Cardiac muscle cell (in vitro differentiated cells and primary cell): Measurements from ENCODE around the gene KIFC1. TPM values are rescaled to one million over a fixed set of nuclear protein-coding genes. Genes with fewer than 3 reads are reported as not detected.
A peak's percentile ranks its signal among the peaks of the same experiment; 100 is the strongest.
"Not testable (repeated sequence)": the region's sequence is repeated elsewhere in the genome, so short reads cannot be mapped to it uniquely, and the experiment has no call there.

ENCODE experiments used
- DNase-seq, 2 donors: peaks; one replicate each; pipeline versions ENCODE4 v3.0.0 to v3.0.0-alpha.2; 2010 to 2017; ENCODE audit warnings: low read depth in 1 of 2, low spot score in 1 of 2
- H3K27ac ChIP-seq: fragments of 200-600 bp; sonication (generic); 2 replicates; pipeline ENCODE4 v1.5.1; 2016
- H3K27me3 ChIP-seq: fragments of 200-600 bp; sonication (generic); 2 replicates; pipeline ENCODE4 v1.6.0; 2016; ENCODE audit warnings: control low read depth
- H3K36me3 ChIP-seq: fragments of 200-600 bp; sonication (generic); 2 replicates; pipeline ENCODE4 v1.5.1; 2016; ENCODE audit warnings: control low read depth
- H3K4me1 ChIP-seq: fragments of 200-600 bp; sonication (generic); 2 replicates; pipeline ENCODE4 v1.8.1; 2017; ENCODE audit warnings: low read depth, mild to moderate bottlenecking, mixed run types
- H3K4me3 ChIP-seq: fragments of 200-600 bp; sonication (generic); 2 replicates; pipeline ENCODE4 v1.5.1; 2016; ENCODE audit warnings: mild to moderate bottlenecking
- H3K9me3 ChIP-seq: fragments of 200-600 bp; sonication (generic); 2 replicates; pipeline ENCODE4 v1.5.1; 2017; ENCODE audit warnings: low read depth, mild to moderate bottlenecking, control low read depth
- polyA plus RNA-seq: library from polyadenylated mRNA; unstranded; fragments of >200 nt; fragmentation: Nextera tagmentation; extraction: Ambion mirVana; gene quantifications from 2 replicates; pipeline ENCODE4 v1.2.1, GENCODE V29; 2016
- total RNA-seq: library from RNA; depleted of rRNA; stranded (reverse); fragments of >200 nt; gene quantifications from 2 replicates; pipeline ENCODE4 v1.2.3, GENCODE V29; 2016
- TF ChIP-seq, protein P1 (sequence below): IDR thresholded peaks from 2 replicates; pipeline ENCODE4 v1.5.1; 2012; ENCODE audit warnings: low read depth, mild to moderate bottlenecking, low read length

The KIFC1 gene
- total and polyA plus RNA-seq, 2 experiments from 2014 or later, result 9.4 to 69.2 TPM

DNA sequence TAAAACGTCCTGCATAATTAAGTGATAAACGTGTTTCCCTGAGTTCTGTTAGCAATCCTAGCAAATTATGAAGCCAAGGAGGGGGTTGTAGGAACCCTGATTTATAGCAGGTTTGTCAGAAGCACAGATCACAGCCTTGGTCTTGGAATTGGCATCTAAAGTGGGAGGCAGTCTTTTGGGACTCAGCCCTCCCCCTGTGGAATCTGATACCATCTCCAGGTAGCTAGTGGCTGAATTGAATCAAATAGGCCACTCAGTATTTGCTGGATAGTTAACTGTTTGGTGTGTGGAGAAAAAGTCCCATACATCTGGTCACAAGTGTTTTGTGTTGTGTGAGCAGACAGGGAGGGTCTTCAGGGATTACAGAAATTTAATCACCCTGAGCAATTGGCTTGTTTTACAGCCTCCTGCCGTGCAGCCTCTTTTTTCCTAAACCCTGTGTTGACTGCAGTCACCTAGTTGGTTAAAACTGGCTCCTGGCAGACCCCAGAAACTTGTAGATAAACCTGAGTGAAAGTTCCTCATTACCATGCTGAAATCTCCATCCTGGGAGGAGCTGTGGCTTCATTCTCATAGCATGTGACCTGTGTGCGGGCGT is 19.0 kb upstream of the KIFC1 start:
- H3K4me1 ChIP-seq, result peaks cover 15% of the 10 kb centered on the region
- DNase-seq, result no peak
- no peaks in the 10 kb centered on the region for H3K27me3 ChIP-seq
- TF ChIP-seq, protein P1, sequence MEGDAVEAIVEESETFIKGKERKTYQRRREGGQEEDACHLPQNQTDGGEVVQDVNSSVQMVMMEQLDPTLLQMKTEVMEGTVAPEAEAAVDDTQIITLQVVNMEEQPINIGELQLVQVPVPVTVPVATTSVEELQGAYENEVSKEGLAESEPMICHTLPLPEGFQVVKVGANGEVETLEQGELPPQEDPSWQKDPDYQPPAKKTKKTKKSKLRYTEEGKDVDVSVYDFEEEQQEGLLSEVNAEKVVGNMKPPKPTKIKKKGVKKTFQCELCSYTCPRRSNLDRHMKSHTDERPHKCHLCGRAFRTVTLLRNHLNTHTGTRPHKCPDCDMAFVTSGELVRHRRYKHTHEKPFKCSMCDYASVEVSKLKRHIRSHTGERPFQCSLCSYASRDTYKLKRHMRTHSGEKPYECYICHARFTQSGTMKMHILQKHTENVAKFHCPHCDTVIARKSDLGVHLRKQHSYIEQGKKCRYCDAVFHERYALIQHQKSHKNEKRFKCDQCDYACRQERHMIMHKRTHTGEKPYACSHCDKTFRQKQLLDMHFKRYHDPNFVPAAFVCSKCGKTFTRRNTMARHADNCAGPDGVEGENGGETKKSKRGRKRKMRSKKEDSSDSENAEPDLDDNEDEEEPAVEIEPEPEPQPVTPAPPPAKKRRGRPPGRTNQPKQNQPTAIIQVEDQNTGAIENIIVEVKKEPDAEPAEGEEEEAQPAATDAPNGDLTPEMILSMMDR, result no peak
- no peaks in the 10 kb centered on the region for H3K36me3 ChIP-seq
- H3K27ac ChIP-seq, result peak overlapping the region; percentile 76
- no peaks in the 10 kb centered on the region for H3K9me3 ChIP-seq
- no peak overlapping the region for H3K4me3 ChIP-seq

DNA sequence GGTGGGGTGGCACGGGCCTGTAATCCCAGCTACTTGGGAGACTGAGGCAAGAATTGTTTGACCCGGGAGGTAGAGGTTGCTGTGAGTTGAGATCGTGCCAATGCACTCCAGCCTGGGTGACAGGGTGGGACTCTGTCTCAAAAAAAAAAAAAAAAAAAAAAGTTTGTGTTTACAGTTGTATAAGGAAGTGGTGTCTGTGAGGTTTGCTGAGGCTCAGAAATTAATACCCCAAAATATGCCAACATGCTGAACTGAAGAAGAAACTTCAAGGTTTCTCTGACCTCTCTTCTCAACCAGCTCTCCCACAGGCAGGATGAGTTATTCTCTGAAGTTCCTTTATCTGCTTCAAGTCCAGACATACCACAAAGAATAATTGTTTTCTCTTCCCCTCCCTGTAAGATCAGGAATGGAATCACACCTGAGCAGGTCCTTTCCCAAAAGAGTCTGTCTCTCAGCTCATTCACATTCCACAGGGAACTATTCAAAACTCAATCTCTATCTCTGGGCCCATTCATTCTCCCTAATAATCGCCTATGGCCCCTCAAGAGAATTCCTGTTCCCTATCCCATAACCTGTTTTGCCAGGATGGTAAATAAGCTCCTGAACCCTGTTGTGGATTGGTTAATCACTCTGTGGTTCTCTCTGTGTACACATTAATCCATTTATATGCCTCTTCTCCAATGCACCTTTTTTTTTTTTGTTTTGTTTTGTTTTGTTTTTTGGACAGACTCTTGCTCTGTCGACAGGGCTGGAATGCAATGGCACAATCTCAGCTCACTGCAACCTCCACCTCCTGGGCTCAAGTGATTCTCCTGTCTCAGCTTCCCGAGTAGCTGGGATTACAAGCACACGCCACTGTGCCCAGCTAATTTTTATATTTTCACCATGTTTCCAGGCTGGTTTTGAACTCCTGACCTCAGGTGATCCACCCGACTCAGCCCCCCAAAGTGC is 17.4 kb upstream of the KIFC1 start:
- H3K27me3 ChIP-seq, result no peaks in the 10 kb centered on the region
- no peaks in the 10 kb centered on the region for H3K36me3 ChIP-seq
- H3K27ac ChIP-seq, result no peak overlapping the region
- no peaks in the 10 kb centered on the region for H3K9me3 ChIP-seq
- peaks cover 20% of the 10 kb centered on the region for H3K4me1 ChIP-seq
- DNase-seq, result peak in 1 of 2 donors; percentile 21
- H3K4me3 ChIP-seq, result no peak overlapping the region
- TF ChIP-seq, protein P1, result no peak

DNA sequence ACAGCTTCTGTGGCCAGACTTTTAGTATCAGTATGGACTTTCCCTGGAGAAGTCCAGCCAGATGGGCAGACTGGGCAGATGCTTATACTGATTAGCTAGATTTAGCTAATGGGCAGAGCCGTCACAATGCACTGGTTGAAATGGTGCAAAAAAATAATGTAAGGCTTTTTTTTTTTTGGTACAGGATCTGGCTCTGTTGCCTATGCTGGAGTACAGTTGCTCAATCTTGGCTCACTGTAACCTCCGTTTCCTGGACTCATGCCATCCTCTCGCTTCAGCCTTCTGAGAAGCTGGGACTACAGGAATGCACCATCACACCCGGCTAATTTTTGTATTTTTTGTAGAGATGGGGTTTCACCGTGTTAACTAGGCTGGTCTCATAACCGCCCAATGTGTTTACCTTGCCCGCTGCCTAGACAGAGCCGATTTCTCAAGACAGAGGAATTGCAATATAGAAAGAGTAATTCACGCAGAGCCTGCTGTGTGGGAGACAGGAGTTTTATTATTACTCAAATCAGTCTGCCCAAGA is 16.4 kb upstream of the KIFC1 start:
- Histone ChIP-seq H3K27me3 (no peaks in the 10 kb centered on the region), H3K27ac (no peak overlapping the region), H3K36me3 (no peaks in the 10 kb centered on the region), H3K4me1 (peaks cover 20% of the 10 kb centered on the region), H3K9me3 (no peaks in the 10 kb centered on the region), H3K4me3 (no peak overlapping the region)
- DNase-seq, result peak in 1 of 2 donors; percentile 98
- TF ChIP-seq, protein P1, result no peak

DNA sequence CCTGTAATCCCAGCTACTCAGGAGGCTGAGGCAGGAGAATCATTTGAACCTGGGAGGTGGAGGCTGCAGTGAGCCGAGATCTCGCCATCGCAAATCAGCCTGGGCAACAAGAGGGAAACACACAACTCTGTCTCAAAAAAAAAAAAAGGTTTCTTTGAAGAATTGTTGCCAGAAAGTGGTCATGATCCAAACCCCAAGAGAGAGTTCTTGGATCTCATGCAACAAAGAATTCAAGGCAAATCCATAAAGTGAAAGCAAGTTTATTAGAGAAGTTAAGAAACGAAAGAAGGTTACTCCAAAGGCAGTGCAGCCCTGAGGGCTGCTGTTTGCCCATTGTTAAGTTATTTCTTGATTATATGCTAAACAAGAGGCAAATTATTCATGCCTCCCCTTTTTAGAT is 14.5 kb upstream of the KIFC1 start:
- DNase-seq, result peak in 1 of 2 donors; percentile 61
- no peak overlapping the region for H3K4me3 ChIP-seq
- no peaks in the 10 kb centered on the region for H3K36me3 ChIP-seq
- TF ChIP-seq, protein P1, result no peak
- H3K9me3 ChIP-seq, result no peaks in the 10 kb centered on the region
- H3K27me3 ChIP-seq, result no peaks in the 10 kb centered on the region
- peaks cover 20% of the 10 kb centered on the region for H3K4me1 ChIP-seq
- H3K27ac ChIP-seq, result no peak overlapping the region

DNA sequence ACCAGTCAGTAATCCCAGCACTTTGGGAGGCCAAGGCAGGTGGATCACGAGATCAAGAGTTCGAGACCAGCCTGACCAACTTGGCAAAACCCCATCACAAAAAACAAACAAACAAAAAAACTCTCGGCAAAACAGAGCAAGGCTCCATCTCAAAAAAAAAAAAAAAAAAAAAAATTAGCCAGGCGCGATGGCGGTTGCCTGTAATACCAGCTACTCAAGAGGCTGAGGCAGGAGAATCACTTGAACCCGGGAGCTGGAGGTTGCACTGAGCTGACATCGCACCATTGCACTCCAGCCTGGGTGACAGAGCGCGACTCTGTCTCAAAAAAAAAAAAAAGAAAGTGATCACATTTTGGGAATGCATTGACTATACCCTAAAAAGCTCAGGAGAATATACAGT is 12.4 kb upstream of the KIFC1 start:
- H3K27me3 ChIP-seq, H3K36me3 ChIP-seq, DNase-seq, H3K9me3 ChIP-seq, H3K4me3 ChIP-seq, H3K4me1 ChIP-seq, H3K27ac ChIP-seq: not testable (repeated sequence)
